Type B pancreatic cell (in vitro differentiated cells): ENCODE results near the gene DSCAML1. TPM values are rescaled to one million over a fixed set of nuclear protein-coding genes. Genes with fewer than 3 reads are reported as not detected.
"Not testable (repeated sequence)": the region's sequence is repeated elsewhere in the genome, so short reads cannot be mapped to it uniquely, and the experiment has no call there.

Source experiments
- DNase-seq: peaks from one replicate; pipeline ENCODE4 v3.0.0; 2021; ENCODE audit warnings: mixed read lengths; ENCODE audit not compliant: unreplicated experiment; ENCODE audit errors: extremely low spot score
- H3K27ac Mint-ChIP-seq: 2 replicates; pipeline ENCODE4 v1.8.0; 2021; ENCODE audit warnings: mild to moderate bottlenecking, mixed read lengths
- H3K27me3 Mint-ChIP-seq: 2 replicates; pipeline ENCODE4 v1.8.0; 2021; ENCODE audit warnings: mixed read lengths
- H3K36me3 Mint-ChIP-seq: 2 replicates; pipeline ENCODE4 v1.8.0; 2021; ENCODE audit warnings: mixed read lengths
- H3K4me1 Mint-ChIP-seq: one replicate; pipeline ENCODE4 v1.8.0; 2021; ENCODE audit warnings: mixed read lengths; ENCODE audit not compliant: unreplicated experiment
- H3K4me3 Mint-ChIP-seq: 2 replicates; pipeline ENCODE4 v1.8.0; 2021; ENCODE audit warnings: mild to moderate bottlenecking, mixed read lengths
- H3K9me3 Mint-ChIP-seq: 2 replicates; pipeline ENCODE4 v1.8.0; 2021; ENCODE audit warnings: mixed read lengths
- CTCF ChIP-seq: fragments of 200-600 bp; sonication (generic); conservative IDR thresholded peaks from 2 replicates; pipeline ENCODE4 v1.5.0; 2021; ENCODE audit warnings: antibody characterized with exemption, mild to moderate bottlenecking
- total RNA-seq: library from RNA; stranded (reverse); gene quantifications from 2 replicates; pipeline ENCODE4 v1.2.1, GENCODE V29; 2021; ENCODE audit warnings: low replicate concordance

Gene DSCAML1
- total RNA-seq, 1 donor from 2014 or later = 5.8 TPM

GRCh38 chr11:117458275-117459122 lies 338.5 kb downstream of the DSCAML1 start:
- no peak overlapping the region for H3K27ac Mint-ChIP-seq
- H3K4me1 Mint-ChIP-seq = peaks cover 12% of the 10 kb centered on the region
- H3K27me3 Mint-ChIP-seq = peaks cover 19% of the 10 kb centered on the region
- peaks cover 5% of the 10 kb centered on the region for H3K36me3 Mint-ChIP-seq
- DNase-seq = no peak
- H3K4me3 Mint-ChIP-seq = no peak overlapping the region
- no peak for TF ChIP-seq CTCF
- peaks cover 6% of the 10 kb centered on the region for H3K9me3 Mint-ChIP-seq

- Mint-ChIP-seq H3K27me3 (peaks cover 19% of the 10 kb centered on the region), H3K9me3 (peaks cover 6% of the 10 kb centered on the region), H3K4me1 (peaks cover 12% of the 10 kb centered on the region), H3K36me3 (peaks cover 5% of the 10 kb centered on the region), H3K27ac (no peak overlapping the region), H3K4me3 (no peak overlapping the region)
- no peak for TF ChIP-seq CTCF
- DNase-seq = no peak
Measured at GRCh38 chr11:117457835-117458234, 339.2 kb downstream of the DSCAML1 start.

- H3K9me3 Mint-ChIP-seq = peaks cover 6% of the 10 kb centered on the region
- no peak overlapping the region for H3K4me3 Mint-ChIP-seq
- H3K36me3 Mint-ChIP-seq = peaks cover 5% of the 10 kb centered on the region
- no peak for DNase-seq
- TF ChIP-seq CTCF = no peak
- peaks cover 5% of the 10 kb centered on the region for H3K4me1 Mint-ChIP-seq
- peaks cover 19% of the 10 kb centered on the region for H3K27me3 Mint-ChIP-seq
- H3K27ac Mint-ChIP-seq = no peak overlapping the region
Measured at GRCh38 chr11:117457031-117457785, 339.8 kb downstream of the DSCAML1 start.

- not testable (repeated sequence) for H3K4me1 Mint-ChIP-seq
Measured at GRCh38 chr11:117456721-117457029, 340.3 kb downstream of the DSCAML1 start.

GRCh38 chr11:117456027-117456720 lies 340.8 kb downstream of the DSCAML1 start:
- Mint-ChIP-seq H3K4me3 (no peak overlapping the region), H3K9me3 (peaks cover 6% of the 10 kb centered on the region), H3K4me1 (peaks cover 5% of the 10 kb centered on the region), H3K27me3 (peaks cover 21% of the 10 kb centered on the region), H3K36me3 (peaks cover 5% of the 10 kb centered on the region), H3K27ac (no peak overlapping the region)
- no peak for DNase-seq
- TF ChIP-seq CTCF = no peak

More at GRCh38 chr11:117456721-117457029, 340.3 kb downstream of the DSCAML1 start:
- peaks cover 19% of the 10 kb centered on the region for H3K27me3 Mint-ChIP-seq
- H3K4me3 Mint-ChIP-seq, H3K36me3 Mint-ChIP-seq, DNase-seq, H3K9me3 Mint-ChIP-seq, H3K27ac Mint-ChIP-seq: not testable (repeated sequence)
